ENCODE results near the gene WNT7A.

Gene WNT7A

DNA sequence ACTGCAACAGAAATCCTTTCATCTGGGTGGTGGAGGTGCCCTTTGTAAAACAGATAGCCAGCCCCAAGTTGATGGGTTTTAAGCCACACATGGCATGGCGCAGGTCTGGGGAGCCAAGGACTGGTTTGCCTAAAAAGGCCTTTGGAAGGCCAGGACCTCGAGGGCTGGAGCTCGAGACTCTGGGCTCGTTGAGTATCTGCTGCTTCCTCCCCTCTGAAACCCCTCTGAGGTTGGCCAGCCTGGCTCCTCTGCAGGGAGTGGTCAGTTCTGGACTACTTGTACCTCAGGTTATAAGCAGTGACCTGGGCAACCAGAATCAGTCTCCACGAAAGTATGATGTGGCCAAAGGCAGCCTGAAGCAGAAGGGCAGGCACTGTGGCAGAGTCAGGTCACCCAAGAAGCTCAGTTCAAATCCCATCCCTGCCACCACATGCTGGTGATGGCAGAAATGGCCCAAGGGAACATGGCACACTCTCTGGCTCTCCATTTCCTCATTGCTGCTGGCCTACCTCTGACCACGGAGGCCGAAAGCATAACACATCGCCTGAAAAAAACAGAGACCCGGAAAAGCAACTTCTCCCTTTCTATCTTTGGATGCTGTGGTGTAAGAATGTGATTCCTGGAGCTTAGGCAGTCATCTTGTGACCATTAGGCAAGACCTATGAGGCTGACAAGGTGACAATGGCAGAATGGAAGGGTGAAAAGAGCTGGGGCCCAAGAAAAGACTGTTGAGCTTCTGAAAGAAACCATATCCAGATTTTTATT, 51.2 kb downstream of the WNT7A start:
- no peak for DNase-seq (ENCODE audit: low read depth in 2 of 2)

DNA sequence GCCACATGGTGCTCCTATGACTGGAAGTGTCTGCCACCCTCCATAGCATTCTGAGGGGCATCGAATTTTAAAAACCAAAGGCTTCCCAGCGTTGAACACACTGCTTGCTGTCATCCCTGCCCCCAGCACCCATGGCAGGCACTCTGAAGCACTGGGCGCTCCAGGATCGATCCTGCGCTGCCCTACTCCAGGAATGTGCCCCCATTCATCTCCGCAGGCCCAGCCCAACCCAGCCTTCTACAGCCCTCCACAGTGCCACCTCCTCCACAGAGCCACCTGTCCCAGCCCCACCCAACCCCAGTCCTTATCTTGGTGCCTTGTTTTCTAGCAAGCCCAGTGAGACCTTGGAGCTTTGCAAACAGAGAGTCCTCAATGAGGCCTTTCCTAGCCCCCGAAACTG, 52.2 kb downstream of the WNT7A start:
- no peak for DNase-seq (ENCODE audit: low read depth in 2 of 2)

DNA sequence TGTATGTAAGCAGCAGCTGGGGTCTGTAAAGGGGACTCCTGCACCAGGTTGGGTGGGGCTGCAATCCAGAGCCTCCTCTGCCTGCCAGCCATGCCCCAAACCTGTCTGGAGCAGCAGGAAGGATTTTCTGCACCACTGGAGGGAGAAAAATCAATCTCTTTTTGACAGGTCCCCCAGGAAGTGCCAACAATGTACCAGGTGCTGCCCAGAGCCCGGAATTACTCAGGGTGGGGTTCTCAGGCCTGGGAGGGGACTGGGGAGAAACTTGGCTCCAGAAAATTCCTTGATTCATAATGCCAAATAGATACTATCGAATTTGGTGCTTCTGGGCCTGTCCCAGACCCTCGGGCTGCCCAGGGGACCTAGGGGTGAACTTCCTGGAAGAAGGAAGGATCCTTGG, 52.6 kb downstream of the WNT7A start:
- no peak for DNase-seq (ENCODE audit: low read depth in 2 of 2)

DNA sequence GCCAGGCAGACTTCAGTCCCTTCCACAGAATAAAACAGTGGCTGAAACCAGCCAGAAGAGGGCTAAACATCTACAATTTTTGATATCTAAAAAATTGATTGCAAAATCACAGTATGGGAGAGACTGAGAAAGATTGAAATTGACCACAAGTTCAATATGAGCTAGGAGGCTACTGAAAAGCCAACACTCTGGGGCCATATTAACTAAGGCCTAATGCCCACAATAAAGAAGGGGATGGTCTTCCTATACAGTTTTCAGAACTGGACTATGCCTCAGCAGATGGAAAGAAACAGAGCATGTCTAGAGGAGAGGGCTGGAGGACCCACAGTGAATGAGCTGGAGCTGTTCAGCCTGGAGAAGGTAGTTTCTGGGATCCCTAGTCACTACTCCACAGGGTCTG, 53.2 kb downstream of the WNT7A start:
- DNase-seq (ENCODE audit: low read depth in 2 of 2), result no peak

DNA sequence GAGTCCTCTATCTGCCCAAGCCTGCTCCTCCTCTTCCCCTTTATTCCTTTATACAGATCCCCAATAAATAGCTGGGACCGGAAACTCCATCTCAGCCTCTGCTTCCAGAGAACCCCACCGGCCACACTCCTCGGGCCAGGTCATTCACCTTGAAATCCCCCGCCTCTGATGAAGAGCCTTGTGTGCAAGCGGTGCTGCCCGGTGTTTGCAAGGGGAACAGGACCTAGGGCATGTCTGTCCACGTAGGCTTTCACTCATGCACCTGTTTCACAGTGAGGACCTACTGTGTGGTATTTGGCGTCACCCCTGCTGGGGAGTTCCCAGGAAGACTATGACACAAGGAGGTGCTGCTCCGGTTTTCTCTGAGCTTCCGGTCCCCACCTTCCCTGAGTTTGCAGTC, 54.0 kb downstream of the WNT7A start:
- DNase-seq (ENCODE audit: low read depth in 2 of 2), result no peak

DNA sequence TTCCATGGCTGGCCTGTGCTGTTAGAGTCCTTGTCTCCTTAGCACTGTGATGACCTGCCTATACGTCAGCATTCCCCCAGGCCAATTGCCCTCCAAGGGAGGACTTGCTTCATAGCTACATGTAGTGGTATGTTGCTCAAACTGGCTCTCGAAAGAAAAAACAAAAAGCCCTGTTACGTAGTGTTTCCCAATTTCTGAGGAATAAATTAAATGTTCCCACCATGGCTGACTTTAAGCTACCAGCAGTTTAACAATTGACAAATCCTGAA, 54.6 kb downstream of the WNT7A start:
- DNase-seq (ENCODE audit: low read depth in 2 of 2), result no peak

DNA sequence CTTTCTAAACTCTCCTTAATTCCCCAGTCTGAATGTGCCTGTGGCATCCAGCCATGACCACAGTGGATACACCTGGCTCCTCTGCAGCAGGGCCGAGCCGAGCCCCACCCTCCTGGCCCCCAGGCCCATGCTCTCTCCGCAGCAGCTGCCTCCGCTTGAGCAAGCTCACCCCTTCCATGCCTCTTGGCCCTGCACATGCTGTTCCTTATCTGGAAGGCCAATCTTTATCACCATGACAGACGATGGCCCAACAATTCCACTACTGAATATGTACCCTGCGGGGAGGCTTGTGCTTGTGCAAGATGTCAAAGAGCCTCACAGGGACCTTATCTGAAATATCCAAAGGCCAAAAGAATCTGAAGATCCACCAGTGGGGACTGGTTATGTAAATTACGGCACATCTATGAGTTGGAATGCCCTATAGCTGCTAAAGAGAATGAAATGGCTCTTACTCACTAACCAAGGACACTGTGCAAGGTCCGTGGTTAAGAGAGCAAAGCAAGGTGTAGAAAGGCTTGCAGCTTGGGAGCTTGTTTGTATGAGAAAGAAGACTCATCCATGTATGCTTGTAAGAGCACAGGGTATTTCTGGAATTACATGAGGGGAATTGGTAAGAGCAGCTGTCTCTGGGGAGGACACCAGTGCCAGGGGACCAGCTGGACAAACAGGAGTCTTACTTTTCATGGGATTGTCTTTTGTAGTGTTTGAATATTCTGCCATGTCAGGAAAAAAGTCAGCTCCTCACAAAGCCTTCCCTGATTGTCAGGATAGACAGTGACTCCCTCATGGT, 55.2 kb downstream of the WNT7A start:
- no peak for DNase-seq (ENCODE audit: low read depth in 2 of 2)

DNA sequence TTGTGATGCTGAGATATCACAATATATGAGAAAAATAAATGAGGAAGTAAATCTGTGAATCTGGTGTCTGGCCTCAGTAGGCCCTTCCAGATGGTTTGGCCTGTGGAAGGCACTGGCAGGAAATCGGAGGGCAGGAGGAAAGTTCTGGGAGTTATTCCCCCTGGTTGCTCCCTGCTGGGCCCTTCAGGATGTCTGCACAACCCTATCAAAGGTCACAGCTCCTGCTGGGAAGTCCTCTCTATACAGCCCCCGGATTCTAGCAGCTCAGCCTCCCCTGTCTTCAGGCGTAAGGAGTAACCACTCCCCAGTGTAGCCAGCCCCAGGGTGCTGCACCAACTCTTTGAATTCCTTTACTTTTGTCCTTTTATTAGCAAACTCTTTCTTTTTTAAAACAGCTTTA, 56.2 kb downstream of the WNT7A start:
- DNase-seq (ENCODE audit: low read depth in 2 of 2), result no peak

DNA sequence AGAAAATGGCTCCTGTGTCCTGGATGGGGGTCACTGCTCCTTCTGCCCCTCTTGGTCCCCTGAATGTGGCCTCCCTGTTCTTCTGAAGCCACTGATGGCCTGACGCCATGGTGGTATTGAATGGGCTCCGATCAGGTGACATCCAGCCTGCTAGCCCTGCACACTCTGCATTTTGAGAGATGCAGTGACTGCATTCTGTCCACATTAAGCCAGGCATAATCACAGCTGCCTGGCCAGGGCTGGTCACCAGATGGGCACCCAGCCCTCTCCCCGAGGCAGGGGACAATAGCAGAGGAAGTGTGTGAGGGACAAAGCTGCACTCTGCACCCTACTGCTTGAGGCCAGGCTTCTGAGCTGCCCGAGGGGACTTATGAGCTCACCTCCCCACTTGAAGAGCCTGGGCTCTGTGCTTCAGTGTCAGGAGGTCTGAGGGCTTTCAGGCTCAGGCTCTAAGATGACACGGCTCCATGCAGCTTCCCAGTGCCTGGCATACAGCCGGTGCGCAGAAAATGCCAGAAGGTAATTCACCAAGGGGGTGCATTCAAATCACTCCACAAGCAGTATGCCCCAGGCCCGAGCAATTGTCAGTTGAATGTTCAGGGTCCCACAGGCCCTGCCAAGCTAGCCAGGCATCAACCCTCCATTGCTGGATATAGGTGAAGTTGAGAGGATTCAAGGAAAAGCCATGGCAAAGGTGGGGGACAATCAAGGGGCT, 56.8 kb downstream of the WNT7A start:
- no peak for DNase-seq (ENCODE audit: low read depth in 2 of 2)

DNA sequence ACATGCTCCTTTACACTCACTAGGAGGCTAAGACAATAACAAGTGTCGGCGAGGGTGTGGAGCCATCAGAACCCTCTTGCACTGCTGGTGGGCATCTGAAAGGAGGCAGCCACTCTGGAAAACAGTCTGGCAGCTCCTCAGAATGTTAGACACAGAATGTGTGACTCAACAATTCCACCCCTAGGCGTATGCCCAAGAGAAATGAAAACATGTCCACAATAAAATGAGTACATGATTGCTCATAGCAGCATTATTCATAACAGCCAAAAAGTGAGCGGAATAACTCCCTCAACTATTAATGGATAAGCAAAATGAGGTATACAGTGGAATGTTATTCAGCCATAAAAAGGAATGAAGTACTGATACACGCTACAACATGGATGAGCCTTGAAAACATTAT, 57.8 kb downstream of the WNT7A start:
- no peak for DNase-seq (ENCODE audit: low read depth in 2 of 2)

DNA sequence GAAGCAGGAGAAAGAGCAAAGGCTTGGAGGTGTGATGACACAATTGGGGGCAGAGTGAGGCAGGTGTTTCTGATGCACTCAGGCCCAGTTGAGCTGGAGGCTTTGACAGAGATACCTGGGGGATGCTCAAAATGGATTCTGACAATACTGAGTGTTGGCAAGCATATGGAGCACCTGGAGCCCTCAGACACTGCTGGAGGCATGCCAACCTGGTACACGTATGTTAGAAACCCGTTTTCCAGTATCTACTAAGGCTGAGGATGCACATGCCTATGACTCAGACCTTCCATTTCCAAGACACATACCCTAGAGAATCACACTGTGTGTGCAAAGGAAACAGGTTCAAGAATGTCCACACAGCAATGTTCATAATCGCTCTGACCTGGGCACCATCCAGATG, 58.7 kb downstream of the WNT7A start:
- no peak for DNase-seq (ENCODE audit: low read depth in 2 of 2)

DNA sequence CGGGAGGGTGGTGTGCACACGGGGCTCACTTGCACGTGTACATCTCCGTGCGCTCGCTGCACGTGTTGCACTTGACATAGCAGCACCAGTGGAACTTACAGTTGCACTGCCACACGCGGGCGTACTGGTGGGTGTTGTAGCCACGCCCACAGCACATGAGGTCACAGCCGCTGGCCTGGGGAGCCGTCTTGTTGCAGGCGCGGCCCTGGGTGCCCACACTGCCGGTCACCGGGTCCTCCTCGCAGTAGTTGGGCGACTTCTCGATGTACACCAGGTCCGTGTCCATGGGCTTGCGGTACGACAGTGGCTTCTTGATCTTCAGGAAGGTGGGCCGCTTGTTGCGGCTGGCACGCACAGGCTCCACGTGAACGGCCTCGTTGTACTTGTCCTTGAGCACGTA, 61.0 kb downstream of the WNT7A start:
- DNase-seq (ENCODE audit: low read depth in 2 of 2), result no peak

DNA sequence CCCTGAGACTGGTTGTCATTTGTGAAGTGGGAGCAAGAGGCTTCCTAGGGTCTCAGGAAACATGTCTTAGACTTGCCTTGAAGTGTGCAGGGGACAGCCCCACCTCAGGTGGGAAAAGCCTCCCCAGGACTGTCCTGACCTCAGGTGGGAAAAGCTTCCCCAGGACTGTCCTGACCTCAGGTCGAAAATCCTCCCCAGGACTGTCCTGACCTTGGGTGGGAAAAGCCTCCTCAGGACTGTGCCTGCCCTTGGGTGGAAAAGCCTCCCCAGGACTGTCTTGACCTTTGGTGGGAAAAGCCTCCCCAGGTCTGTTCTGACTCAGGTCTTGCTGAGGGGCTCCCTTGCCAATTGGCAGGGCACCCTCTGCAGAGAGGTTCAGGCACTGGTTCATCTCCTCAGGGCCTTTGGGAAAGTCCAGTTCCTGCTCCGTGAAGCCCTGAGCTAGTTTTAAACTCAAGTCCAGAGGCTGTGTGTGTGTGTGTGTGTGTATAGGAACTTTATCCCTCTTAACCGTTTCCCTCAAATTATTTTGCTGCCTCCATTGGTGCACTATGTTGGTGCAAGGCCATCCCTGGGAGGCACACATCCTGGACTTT, 64.7 kb downstream of the WNT7A start:
- no peak for DNase-seq (ENCODE audit: low read depth in 2 of 2)

DNA sequence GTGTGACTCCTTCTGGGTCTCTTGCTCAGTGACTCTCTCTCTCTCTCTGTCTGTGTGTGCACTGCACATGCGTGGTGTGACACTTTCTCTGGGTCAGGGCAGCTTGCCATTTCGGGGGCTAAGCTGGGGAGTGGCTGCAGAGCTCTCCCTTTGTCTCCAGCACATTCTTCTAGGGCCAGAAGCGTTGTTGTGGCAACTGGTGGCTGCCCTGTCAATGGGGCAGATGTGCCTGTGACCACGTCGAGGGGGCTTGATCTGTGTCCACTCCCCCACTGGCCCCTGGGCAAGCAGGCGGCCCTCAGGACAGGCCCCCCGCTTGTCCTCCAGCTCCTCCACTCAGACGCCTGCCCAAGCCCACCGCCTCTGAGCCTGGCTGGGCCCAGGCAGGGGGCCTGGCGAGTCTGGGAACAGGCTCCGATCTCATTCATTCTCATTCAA, 67.8 kb downstream of the WNT7A start:
- DNase-seq (ENCODE audit: low read depth in 2 of 2), result no peak

DNA sequence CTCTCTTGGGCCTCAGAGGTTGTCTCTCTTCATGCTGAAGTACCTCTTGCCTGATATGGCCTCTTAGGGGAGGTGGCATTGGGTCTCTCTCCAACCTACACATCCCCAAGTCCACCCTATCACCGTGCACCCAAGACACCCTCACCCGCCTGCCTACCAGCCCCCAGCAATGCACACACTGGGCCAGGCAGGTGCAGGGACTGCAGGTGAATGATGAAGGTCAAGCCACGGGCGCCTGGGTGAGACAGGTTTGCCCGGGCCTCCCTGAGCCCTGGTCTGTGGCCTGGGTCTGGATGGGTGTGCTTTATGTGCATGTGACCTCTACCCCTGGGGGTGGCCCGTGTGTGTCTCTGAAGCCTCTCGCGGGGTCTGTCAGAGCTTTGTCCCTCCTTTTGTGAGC, 68.3 kb downstream of the WNT7A start:
- DNase-seq (ENCODE audit: low read depth in 2 of 2), result no peak

DNA sequence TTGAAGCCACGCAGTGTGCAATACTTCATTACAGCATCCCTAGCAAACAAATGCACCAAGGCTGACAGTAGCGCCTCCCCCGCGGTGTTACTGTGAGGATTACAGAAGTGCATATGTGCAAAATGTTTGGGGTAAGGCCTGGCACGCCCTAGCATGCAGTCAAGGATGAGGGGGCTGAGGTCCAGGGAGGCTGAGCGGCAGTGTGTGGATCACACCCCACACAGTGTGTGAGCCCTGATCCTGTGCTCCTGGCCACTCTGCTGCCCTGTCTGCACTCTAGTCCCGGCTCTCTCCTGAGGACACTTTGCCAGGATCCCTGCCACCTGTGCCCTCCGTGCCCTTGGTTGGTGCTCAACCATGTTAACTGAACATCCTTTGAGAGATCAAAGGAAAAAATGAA, 71.3 kb downstream of the WNT7A start:
- no peak for DNase-seq (ENCODE audit: low read depth in 2 of 2)

DNA sequence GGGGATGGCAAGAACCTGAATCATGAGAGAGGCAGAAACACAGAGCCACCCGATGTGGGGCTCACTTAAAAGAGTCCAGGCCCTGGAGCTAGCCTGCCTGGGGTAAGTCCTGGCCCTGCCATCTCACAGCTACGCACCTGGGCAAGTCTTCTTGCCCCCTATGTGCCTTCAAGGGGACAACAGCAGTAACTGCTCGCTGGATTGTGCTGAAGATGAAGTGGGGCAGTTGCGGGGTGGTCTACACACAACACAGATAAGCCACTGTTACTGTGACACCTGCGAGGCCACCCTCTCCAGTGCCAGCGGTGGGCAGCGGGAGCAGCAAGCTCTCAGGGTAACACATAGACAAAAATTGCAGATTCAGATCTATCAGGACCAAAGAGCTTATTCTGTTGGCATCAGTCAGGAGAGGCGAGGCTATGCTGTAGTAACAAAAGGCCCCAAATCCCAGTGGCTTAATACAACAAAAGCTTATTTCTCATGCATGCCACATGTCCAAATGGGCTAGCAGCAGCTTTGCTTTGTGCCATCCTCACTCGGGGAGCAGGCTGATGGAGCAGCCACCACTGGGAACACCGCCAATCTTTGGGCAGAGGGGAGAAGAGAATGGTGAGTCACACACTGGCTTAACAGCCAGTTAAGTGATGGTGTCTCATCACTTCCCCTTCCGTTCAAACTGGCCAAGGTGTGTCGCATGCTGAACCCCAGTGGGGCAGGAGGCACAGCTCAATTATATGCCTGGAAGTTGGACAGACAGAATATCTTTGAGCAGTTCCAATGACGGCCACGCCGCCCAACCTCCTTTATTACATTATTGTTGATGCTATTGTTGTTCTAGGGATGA, 78.3 kb downstream of the WNT7A start:
- no peak for DNase-seq (ENCODE audit: low read depth in 2 of 2)

DNA sequence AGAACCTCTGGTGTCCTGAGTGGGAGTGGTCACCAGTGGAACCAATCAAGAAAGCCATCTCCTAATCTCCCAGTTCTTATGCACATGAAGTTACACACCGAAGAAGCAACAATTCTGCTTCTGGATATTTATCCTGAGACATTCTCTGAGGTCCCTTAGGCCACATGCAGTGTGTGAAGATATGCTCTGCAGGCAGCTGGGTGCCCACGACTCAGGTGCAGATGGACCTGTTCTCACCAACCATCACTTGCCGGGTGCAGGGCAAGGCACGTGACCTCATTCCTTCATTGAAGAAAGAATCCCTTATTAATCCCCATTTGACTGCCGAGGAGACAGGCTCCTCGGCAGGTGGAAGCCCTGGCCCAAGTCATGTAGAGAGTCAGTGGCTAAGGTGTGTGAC, 79.8 kb downstream of the WNT7A start:
- no peak for DNase-seq (ENCODE audit: low read depth in 2 of 2)

DNA sequence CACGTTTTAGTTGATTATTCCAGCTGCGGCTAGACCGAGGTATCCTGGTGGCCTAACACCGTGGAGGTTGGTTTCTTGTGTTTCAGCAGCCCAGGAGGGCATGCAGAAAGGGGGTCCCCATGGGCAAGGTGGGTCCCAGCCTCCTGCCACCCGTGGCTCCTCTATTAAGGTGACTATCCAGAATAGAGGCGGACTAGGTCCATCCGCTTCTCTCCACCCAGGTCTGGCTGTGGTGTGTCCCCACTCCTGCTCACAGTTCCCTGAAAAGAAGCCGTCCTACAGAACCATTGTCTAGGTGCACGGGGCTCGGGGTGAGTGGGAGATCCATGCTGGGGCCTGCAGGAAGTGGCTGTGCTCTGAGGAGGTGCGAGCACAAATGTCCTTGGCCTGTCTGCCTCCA, 81.5 kb downstream of the WNT7A start:
- DNase-seq (ENCODE audit: low read depth in 2 of 2), result no peak

DNA sequence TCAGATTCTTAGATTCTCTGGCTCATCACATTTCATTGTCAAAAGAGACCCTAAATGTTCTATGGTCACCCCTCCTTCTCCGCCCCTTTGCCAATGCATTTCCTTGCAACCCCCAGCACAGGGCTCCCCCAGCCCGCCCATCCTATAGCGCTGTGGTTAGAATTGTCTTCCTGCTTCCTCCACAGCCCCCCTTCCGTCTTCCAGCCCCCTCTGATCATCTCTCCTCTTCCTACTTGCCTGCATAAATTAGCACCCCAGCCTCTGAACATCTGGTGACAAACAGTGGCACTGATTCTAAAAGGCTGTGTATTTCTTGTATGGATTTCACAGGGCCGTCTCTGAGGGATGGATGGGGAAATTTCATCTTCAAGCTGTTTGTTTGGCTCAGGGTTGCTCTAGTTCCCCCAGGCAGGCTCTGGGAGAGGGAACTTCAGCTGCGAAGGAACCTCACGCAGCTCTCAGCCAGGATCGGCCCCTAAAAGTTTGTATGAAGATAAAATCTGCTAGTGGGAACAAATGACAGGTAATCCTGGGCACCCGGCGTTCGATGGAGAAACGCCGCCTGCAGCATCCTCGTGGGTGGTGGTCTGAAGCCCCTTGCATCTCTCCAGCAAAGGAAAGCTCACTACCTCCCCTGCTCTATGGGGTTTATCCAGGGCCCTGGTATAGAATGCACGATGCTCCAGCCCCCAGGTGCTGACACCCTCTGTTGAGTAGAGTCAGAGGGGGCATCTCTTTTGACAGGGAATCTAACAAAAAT, 83.0 kb downstream of the WNT7A start:
- no peak for DNase-seq (ENCODE audit: low read depth in 2 of 2)

DNA sequence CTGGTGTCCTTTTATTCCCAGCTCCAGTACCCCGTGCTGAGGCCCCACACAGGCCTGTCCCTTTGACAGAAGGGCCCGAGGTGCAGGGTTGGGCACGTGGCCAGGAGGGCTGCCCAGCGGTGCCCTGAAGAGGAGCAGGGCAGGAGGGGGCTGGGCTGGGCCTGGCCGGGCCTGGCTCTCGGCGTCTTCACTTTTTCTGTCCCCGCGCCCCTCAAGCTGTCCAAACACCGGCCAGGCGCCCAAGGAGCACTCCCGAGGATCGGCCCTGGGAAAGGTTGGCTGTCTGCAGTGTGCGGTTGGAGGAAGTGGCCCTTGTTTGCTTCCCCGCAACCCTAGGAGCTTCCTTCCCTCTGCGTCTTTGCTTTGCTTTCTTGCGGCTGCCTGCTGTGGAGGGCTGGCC, 84.1 kb downstream of the WNT7A start:
- no peak for DNase-seq (ENCODE audit: low read depth in 2 of 2)
